ENCODE results near the gene SATB2.

DNA sequence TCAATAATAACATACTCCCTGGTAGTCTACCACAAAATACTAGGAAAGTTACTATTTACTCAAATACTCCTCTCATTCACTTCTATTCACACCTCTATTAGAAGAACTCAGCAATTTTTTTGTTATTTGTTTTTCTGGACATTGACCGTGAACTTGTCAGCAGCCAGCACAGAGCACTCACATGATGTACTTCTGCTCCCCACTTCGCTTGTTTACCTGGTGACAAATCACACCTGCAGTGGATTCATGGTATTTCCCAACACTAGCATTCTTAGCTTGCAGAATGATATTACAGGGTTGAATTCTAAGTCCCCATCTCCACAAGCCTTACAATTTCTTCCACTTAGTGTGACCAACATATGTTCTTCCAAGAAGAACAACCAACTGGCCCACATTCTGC, 238.2 kb downstream of the SATB2 start:
- TF ChIP-seq POLR2A (IDR thresholded peaks at IDR 0.05), result no peak
- TF ChIP-seq, protein P1, sequence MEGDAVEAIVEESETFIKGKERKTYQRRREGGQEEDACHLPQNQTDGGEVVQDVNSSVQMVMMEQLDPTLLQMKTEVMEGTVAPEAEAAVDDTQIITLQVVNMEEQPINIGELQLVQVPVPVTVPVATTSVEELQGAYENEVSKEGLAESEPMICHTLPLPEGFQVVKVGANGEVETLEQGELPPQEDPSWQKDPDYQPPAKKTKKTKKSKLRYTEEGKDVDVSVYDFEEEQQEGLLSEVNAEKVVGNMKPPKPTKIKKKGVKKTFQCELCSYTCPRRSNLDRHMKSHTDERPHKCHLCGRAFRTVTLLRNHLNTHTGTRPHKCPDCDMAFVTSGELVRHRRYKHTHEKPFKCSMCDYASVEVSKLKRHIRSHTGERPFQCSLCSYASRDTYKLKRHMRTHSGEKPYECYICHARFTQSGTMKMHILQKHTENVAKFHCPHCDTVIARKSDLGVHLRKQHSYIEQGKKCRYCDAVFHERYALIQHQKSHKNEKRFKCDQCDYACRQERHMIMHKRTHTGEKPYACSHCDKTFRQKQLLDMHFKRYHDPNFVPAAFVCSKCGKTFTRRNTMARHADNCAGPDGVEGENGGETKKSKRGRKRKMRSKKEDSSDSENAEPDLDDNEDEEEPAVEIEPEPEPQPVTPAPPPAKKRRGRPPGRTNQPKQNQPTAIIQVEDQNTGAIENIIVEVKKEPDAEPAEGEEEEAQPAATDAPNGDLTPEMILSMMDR (IDR thresholded peaks at IDR 0.05), result no peak

Data from breast epithelium (tissue), 3 donors.